GM19438 (cell line): ENCODE measurements around the gene SPSB2.
"Not testable (repeated sequence)": the region's sequence is repeated elsewhere in the genome, so short reads cannot be mapped to it uniquely, and the experiment has no call there.

Experiments
- ATAC-seq: cut with Tn5 transposase; IDR thresholded peaks from one replicate; pipeline ENCODE4 v1.9.1; 2021; ENCODE audit warnings: low read depth; ENCODE audit not compliant: unreplicated experiment

The SPSB2 gene

DNA sequence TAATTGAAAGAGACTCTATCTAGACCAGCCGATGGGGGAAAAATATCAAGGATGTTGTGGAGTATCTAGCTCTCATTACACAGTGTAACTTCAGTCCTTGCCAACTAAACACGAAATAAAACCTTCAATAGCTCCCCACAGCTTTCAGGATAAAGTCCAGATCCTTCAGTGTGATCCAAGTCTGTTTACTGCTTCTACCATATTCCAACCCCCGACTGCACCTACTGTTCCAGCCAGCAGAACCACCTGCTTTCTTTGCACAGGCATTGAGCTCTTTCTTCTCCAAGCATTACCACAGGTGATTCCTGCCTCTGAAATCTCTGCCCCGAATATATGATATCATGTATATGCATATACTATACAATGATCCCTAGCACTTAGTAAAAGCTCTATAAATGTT is 29.3 kb upstream of the SPSB2 start:
- ATAC-seq: no peak

DNA sequence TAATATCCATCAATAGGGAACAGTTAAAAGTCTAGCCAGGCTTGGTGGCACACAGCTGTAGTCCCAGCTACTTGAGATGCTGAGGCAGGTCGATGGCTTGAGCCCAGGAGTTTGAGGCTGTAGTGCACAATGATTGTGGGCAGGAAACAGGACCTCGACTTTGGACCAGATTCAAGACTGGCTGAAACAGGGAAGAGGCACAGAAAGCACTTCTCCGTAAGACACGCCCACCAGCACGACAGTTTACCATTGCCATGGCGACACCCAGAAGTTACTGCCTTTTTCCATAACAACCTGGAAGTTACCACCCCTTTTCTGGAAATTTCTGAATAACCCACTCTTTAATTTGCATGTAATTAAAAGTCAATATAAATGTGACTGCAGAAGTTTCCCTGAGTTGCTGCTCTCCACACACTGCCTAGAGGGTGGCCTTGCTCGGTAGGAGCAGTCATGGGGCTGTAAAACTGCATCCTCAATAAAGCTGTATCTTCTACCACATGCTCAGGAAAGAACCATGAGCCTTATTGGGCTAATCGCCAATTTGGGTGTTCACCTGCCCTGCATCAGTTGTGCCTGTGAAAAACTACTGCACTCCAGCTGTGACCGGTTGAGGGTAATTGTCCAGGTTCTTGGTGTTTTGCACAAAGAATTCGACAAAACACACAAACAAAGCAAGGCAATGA is 26.9 kb upstream of the SPSB2 start:
- no peak for ATAC-seq

DNA sequence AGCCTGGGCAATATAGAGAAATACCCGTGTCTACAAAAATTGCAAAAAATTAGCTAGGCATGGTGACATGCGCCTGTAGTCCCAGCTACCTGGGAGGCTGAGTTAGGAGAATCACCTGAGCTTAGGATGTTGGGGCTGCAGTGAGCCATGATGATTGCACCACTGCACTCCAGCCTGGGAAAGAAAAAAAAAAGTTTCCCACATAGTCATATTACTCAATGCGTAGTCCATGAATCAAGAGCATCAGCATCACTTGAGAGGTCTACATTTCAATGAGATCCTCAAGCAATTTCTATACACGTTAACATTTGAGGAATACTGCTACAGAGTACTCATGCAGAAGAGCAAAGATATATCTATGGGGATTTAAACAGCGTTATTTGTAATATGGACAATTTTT is 26.3 kb upstream of the SPSB2 start:
- no peak for ATAC-seq

DNA sequence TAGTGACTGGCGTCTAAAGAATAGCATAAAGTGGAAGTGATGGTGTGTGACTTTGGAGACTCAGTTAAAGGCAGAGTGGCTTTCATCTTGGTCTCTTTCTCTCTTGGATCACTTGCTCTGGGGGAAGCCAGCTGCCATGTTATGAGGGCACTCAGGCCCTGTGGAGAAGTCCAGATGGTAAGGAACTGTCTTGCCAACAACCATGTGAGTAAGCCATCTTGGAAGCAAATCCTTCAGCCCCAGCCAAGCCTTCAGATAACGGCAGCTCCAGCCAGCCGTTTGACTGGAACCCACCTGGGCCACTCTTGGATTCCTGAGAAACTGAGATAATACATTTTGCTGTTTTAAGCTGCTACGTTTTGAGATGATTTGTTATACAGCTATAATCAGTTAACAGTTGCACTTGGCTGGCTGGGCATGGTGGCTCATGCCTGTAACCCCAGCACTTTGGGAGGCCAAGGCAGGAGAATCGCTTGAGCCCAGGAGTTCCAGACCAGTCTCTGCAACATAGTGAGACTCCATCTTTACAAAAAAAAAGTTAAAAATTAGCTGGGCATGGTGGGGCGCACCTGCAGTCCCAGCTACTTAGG is 23.8 kb upstream of the SPSB2 start:
- ATAC-seq: no peak

DNA sequence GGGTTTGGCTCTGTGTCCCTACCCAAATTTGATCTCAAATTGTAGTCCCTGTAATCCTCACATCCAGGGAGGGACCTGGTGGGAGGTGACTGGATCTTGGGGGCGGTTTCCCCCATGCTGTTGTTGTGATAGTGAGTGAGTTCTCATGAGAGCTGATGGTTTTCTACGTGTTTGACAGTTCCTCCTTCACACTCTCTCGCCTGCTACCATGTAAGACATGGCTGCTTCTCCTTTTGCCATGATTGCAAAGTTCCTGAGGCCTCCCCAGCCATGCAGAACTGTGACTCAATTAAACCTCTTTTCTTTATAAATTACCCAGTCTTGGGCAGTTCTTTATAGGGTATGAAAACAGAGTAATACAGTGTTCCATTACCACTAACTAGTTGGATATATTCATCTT is 21.2 kb upstream of the SPSB2 start:
- ATAC-seq: no peak

DNA sequence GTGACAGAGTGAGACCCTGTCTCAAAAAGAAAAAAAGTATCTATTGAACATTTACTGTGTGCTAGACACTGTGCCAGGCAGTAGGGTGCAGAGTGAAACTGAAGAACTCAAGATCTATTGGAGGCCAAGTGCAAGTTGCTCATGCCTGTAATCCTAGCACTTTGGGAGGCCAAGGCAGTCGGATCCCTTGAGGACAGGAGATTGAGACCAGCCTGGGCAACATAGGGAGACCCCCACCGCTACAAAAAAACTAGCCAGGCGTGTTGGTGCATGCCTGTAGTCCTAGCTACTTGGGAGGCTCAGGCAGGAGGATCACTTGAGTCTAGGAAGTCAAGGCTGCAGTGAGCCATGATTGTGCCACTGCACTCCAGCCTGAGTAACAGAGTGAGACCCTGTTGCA is 19.6 kb upstream of the SPSB2 start:
- not testable (repeated sequence) for ATAC-seq

DNA sequence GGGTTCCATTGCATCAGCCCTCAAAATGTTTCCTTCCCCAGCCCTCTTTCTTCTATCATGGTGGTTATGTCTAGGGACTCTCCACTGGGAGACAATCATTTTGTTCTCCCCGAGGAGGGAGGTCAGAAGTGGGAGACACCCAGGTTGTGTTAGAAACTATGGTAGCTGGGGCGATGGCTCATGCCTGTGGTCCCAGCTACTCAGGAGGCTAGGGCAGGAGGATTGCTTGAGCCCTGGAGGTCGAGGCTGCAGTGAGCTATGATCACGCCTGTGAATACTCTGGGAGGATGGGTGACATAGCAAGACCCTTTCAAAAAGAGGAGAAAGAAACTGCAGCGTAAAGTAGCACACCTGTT is 18.5 kb upstream of the SPSB2 start:
- ATAC-seq: no peak

DNA sequence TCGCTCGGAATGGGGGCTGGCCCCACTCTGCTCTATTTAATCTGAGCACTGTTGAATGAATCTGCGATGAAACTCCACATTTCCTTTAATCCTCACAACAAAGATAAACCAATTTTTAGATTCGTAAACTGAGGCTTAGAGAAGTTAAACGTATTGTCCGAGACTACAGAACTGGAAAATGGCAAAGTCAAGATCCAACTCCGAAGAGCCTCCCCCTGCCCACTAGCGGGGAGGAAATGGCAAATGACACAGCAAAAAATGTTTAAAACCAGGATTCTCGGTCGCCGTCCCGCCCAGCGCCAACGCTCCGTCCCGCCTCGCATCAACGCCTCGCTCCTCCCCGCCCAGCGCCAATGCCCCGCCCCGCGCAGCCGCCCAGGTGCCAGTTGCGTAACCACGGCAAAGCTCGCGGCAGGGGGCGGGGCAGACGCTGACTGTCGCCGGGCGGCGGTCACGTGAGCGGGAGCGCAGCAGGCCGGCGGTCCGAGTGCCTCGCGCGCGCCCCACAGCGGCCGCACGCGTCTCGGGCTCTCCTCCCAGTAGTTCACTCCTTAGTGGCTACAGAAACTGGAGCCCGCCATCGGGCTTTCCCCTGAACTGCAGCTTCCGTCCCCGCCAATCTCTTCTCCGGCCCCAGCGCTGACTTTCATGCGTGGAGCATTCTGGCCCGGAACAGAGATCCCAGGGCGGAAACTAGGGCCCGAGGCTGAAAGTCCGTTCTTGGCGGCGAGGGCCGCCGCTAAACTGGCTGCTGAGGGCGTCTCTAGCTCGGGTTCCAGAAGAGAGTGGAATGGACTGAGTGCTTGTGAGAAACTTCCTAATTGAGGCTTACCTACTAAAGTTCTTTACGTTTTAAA is 17.9 kb upstream of the SPSB2 start:
- peak; percentile 93 for ATAC-seq

DNA sequence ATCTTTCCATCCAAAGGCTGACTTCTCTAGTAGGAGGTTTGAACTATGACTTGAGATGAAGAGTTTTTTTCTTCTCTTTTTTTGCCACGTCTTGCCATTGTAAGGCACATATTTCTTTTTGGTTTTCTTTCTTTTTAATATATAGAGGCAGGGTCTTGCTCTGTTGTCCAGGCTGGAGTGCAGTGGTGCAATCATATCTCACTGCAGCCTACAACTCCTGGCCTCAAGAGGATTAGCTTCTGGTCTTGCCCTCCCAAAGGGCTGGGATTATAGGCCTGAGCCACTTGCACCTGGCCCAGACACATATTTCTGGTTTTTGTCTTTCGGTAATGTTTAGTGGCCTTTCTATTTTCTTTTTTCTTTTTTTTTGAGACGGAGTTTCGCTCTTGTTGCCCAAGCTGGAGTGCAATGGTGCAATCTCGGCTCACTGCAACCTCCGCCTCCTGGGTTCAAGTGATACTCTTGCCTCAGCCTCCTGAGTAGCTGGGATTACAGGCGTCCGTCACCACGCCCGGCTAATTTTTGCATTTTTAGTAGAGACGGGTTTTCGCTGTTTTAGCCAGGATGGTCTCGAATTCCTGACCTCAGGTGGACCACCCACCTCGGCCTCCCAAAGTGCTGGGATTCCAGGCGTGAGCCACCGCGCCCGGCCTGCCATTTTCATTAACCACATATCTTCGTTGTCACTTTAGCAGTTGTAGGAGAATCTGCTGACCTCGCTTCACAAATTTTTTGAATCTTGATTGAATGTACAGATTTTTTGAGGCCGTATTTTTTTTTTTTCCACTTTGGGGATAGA is 16.9 kb upstream of the SPSB2 start:
- not testable (repeated sequence) for ATAC-seq

DNA sequence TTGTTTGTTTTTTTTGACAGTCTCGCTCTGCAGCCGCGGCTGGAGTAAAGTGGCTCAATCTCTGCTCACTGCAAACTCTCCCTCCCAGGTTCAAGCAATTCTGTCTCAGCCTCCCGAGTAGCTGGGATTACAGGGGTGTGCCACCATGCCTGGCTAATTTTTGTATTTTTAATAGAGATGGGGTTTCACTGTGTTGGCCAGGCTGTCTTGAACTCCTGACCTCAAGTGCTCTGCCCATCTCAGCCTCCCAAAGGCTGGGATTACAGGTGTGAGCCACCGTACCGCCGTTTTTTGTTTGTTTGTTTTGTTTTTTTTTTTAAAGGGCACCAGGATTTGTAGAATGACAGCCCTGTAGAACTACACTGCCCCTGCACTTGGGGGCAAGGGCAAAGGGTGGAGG is 15.7 kb upstream of the SPSB2 start:
- ATAC-seq: not testable (repeated sequence)

DNA sequence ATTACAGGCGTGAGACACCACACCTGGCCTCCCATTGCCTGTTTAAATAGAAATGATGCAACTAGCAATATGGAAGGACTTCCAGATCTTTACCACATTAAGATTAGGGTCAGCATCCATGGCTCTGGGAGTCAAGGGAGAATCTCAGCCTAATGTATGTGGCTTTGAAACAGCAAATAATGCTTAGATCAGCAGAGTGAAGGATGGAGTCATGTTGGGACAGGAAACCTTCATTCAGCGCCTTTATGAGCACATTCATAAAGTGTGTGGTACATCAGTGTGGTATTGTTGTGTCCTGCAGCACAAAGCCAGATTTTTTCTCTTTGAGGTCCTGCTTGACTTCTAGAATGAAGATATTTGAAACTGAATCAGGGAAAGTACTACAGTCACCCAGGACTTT is 15.3 kb upstream of the SPSB2 start:
- ATAC-seq: no peak

DNA sequence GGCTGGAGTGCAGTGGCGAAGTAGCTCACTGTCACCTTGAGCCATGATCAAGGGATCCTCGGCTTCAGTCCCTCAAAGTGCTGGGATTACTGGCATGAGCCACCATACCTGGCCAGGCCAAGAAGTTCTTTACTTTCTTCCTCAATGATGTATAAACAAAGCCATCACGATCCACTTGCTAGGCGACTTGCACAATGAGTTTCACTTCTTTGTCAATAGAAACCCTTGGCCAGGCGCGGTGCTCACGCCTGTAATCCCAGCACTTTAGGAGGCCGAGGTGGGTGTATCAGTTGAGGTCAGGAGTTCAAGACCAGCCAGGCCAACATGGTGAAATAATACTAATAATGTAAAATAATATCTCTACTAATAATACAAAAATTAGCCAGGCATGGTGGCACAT is 14.4 kb upstream of the SPSB2 start:
- ATAC-seq: no peak

DNA sequence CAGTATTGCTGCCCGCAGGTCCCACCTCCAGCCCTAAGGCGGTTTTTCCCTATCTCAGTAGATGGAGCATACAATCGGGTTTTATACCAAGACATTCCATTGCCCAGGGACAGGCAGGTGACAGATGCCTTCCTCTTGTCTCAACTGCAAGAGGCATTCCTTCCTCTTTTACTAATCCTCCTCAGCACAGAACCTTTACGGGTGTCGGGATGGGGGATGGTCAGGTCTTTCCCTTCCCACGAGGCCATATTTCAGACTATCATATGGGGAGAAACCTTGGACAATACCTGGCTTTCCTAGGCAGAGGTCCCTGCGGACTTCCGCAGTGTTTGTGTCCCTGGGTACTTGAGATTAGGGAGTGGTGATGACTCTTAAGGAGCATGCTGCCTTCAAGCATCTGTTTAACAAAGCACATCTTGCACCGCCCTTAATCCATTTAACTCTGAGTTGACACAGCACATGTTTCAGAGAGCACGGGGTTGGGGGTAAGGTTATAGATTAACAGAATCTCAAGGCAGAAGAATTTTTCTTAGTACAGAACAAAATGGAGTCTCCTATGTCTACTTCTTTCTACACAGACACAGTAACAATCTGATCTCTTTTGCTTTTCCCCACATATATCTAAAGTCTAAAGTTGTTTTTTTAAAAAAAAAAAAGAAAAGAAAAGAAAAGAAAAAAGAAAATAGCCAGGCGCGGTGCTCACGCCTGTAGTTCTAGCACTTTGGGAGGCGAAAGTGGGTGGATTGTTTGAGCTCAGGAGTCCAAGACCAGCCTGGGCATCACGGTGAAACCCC is 13.3 kb upstream of the SPSB2 start:
- ATAC-seq: not testable (repeated sequence)

DNA sequence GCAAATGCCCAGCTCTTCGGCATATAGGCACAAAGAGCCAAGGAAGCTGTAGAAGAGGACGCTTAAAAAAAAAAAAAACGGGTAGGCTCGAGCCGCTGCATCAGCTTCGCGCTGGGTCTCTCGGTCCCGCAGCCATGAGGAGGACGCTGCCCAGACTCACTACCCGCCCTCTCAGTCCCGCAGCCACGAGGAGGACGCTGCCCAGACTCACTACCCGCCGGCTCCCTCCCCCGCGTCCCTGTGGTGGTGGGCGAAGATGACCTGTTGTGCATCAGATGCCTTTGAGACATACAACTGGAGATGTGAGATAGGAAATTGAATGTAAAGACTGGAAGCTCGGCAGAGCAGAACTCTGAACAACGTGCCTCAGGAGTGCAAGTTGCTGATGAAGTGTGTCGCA is 11.4 kb upstream of the SPSB2 start:
- ATAC-seq: no peak

DNA sequence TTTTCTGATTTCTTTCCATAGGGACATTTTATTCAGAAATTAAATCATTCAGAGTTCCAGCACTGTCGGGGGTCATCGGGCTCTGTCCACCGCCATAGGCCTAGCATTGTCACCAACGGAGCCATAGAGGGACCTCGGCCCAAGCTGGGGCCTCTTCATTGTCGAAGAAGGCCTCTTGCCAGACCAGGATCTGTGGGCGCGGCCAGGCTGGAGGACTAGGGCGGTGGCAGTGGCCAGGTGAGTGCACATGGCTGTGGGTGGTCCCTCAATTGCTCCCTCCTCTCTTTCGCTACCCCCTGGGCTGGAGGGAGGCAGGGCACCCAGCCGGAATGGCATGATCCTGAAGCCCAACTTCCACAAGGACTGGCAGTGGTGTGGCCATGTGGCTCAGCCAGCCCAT is 10.6 kb upstream of the SPSB2 start:
- no peak for ATAC-seq

DNA sequence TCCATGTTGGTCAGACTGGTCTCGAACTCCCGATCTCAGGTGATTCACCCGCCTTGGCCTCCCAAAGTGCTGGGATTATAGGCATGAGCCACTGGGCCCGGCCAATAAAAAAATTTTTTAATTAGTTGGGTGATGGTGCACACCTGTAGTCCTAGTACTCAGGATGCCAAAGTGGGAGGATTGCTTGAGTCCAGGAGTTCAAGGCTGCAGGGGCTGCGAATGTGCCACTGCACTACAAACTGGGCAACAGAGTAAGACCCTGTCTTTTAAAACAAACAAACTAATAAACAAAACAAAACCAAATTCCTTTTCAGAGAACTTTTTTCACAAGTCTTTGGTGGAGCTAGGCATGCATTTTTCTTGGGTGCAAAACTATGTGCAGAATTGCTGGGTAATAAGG is 10.1 kb upstream of the SPSB2 start:
- no peak for ATAC-seq

DNA sequence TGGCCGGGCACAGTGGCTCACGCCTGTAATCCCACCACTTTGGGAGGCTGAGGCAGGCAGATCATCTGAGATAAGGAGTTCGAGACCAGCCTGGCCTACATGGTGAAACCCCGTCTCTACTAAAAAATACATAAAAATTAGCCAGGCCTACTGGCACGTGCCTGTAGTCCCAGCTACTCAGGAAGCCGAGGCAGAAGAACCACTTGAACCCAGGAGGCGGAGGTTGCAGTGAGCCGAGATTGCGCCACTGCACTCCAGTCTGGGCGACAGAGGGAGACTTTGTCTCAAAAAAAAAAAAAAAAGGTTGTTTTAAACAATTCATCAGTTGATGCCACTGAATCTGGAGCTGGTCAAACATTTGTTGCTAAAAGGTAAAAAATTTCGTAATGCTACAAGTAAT is 6.7 kb upstream of the SPSB2 start:
- not testable (repeated sequence) for ATAC-seq

DNA sequence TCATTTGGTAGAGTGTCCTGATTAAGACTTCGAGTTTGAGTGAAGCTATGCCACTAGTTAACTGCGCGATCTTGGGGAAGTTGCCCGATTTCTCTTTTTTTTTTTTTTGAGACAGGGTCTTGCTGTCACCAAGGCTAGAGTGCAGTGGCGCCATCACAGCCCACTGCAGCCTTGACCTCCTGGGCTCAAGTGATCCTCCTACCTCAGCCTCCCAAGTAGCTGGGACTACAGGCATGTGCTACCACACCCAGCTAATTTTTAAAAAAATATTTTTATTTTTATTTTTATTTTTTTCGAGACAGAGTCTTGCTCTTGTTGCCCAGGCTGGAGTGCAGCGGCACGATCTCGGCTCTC is 889 bp upstream of the SPSB2 start:
- ATAC-seq: not testable (repeated sequence)

DNA sequence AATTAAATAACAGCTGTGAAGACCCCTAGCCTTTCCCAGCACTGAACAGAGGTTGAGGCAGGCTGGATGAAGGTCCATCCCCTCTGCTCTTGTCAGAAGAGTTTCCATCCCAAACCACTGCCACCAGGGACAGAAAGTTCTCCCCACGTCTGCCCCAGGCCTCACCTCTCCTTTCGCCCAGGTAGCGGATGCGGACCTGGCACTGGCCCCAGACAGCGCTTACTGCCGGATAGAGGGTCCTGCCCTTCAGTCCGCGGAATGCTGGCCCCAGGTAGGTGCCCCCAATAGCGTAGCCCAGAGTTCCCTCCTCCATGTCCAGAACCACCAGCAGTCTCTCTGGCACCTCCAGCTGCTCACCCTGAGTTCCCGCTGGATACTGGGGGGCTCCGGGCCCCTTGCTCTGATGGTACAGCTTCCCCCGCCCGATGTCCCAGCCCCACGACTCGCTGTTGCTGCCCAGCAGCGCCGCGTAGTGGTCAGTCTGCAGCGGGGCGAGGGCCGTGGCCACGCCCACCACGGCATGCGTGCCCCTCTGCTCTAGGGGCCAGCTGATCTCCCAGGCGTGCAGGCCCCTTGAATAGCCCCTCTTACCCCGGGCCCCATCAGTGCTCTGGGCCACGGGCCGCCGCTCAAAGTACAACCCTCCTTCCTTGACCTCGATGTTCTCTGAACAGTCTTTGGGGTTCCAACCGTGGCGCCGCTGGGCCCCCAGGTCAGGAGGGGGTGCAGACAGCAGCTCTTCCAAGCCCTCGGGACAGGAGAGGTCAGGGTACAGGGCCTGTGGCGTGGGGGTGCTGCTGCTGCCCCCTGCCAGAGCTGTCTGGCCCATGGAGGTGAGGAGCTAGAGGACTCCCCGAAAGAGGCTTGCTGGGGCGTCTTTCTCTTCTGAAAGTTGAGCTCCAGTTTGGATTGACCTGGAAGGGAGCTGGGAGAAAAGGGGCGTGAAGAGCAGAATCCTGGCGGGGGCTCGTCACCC is 742 bp downstream of the SPSB2 start:
- ATAC-seq: peak; percentile 36
